WTC11 (cell line): ENCODE data around the gene MED15.

Experiments
- AFF4 ChIP-seq: sonication (generic); formaldehyde crosslinking; IDR thresholded peaks from 2 replicates; pipeline ENCODE4 v1.8.1; 2023; ENCODE audit warnings: mild to moderate bottlenecking, missing genetic modification reagents, borderline replicate concordance
- ARID4B ChIP-seq: sonication (generic); formaldehyde crosslinking; IDR thresholded peaks from 2 replicates; pipeline ENCODE4 v1.8.0; 2023; ENCODE audit warnings: missing genetic modification reagents, mild to moderate bottlenecking, borderline replicate concordance
- ATF3 ChIP-seq: sonication (generic); formaldehyde crosslinking; conservative IDR thresholded peaks from 2 replicates; pipeline ENCODE4 v1.8.1; 2022; ENCODE audit warnings: mild to moderate bottlenecking, missing genetic modification reagents
- CBFB ChIP-seq: sonication (generic); formaldehyde crosslinking; IDR thresholded peaks from 2 replicates; pipeline ENCODE4 v1.8.1; 2022; ENCODE audit warnings: mild to moderate bottlenecking, low read depth, missing genetic modification reagents
- CREB1 ChIP-seq: sonication (generic); formaldehyde crosslinking; IDR thresholded peaks from 2 replicates; pipeline ENCODE4 v1.8.0; 2023; ENCODE audit warnings: mild to moderate bottlenecking, missing genetic modification reagents
- CTCF ChIP-seq: fragments of 200-600 bp; IDR thresholded peaks from 2 replicates; pipeline ENCODE4 v1.8.0; 2022; ENCODE audit warnings: antibody characterized with exemption
- E2F5 ChIP-seq: sonication (generic); formaldehyde crosslinking; IDR thresholded peaks from 2 replicates; pipeline ENCODE4 v1.8.1; 2022; ENCODE audit warnings: mild to moderate bottlenecking, moderate library complexity, missing genetic modification reagents
- GRHL2 ChIP-seq: fragments of 250-450 bp; sonication (Bioruptor Pico); IDR thresholded peaks from 2 replicates; pipeline ENCODE4 v1.8.0; 2022; ENCODE audit warnings: mild to moderate bottlenecking, moderate library complexity; ENCODE audit not compliant: insufficient replicate concordance, severe bottlenecking
- IRF2 ChIP-seq: sonication (generic); formaldehyde crosslinking; IDR thresholded peaks from 2 replicates; pipeline ENCODE4 v1.8.0; 2022; ENCODE audit warnings: low read depth, missing genetic modification reagents, borderline replicate concordance
- MAX ChIP-seq: sonication (generic); formaldehyde crosslinking; IDR thresholded peaks from 2 replicates; pipeline ENCODE4 v1.8.0; 2022; ENCODE audit warnings: mild to moderate bottlenecking, missing genetic modification reagents
- MYBL2 ChIP-seq: sonication (generic); formaldehyde crosslinking; IDR thresholded peaks from 2 replicates; pipeline ENCODE4 v1.8.1; 2023; ENCODE audit warnings: mild to moderate bottlenecking, moderate library complexity, missing genetic modification reagents
- NR2C2 ChIP-seq: sonication (generic); formaldehyde crosslinking; IDR thresholded peaks from 2 replicates; pipeline ENCODE4 v1.8.0; 2022; ENCODE audit warnings: mild to moderate bottlenecking, missing genetic modification reagents
- USF2 ChIP-seq: sonication (generic); formaldehyde crosslinking; IDR thresholded peaks from 2 replicates; pipeline ENCODE4 v1.8.1; 2023; ENCODE audit warnings: mild to moderate bottlenecking, missing genetic modification reagents, moderate library complexity
- ZNF138 ChIP-seq: sonication (generic); formaldehyde crosslinking; conservative IDR thresholded peaks from 2 replicates; pipeline ENCODE4 v1.8.1; 2022; ENCODE audit warnings: mild to moderate bottlenecking, moderate library complexity, missing genetic modification reagents

- TF ChIP-seq IRF2, result no peak
- TF ChIP-seq USF2 (CRISPR knock-in tag), result no peak
- TF ChIP-seq NR2C2 (CRISPR knock-in tag), result no peak
- no peak for TF ChIP-seq CBFB (CRISPR knock-in tag)
- no peak for TF ChIP-seq E2F5
- TF ChIP-seq ATF3 (CRISPR knock-in tag), result no peak
- no peak for TF ChIP-seq CREB1 (CRISPR knock-in tag)
- no peak for TF ChIP-seq CTCF
- TF ChIP-seq MAX (CRISPR knock-in tag), result no peak
- TF ChIP-seq GRHL2 (CRISPR knock-in tag), result no peak
- no peak for TF ChIP-seq ZNF138
- no peak for TF ChIP-seq MYBL2 (CRISPR knock-in tag)
- TF ChIP-seq AFF4 (CRISPR knock-in tag), result no peak
- TF ChIP-seq ARID4B (CRISPR knock-in tag), result no peak
Measured at GRCh38 chr22:20577045-20577444, 69.6 kb downstream of the MED15 start.
